Measurements from ENCODE around the gene PAM. TPM values are rescaled to one million over a fixed set of nuclear protein-coding genes. Genes with fewer than 3 reads are reported as not detected.

Gene PAM
- total RNA-seq, 1 experiment from 2014 or later = 60.3 TPM

GRCh38 chr5:102787134-102787533 lies 32.0 kb downstream of the PAM start:
- no peak for TF ChIP-seq CTCF (IDR thresholded peaks at IDR 0.05; ENCODE audit: unreplicated experiment)
- POLR2A ChIA-PET = interaction anchor here (0.6 to 1.4 kb wide), 2 partner anchors 12 to 28 kb away, joined by 3 read pairs; no protein-coding TSS in a partner anchor
- intact Hi-C loops (cut with micrococcal nuclease) = no loop called here
- CTCF ChIA-PET = interaction anchor here (1.3 to 1.6 kb wide), 2 partner anchors 106 to 185 kb away, joined by 3 to 5 read pairs; no protein-coding TSS in a partner anchor
- Mint-ChIP-seq H3K27me3 (ENCODE audit: insufficient read depth, unreplicated experiment) (no peaks in the 10 kb centered on the region), H3K4me1 (ENCODE audit: insufficient read depth, unreplicated experiment) (peaks cover 12% of the 10 kb centered on the region), H3K9me3 (ENCODE audit: unreplicated experiment) (peaks cover 15% of the 10 kb centered on the region), H3K36me3 (ENCODE audit: insufficient read depth, unreplicated experiment) (peaks cover 4% of the 10 kb centered on the region), H3K27ac (ENCODE audit: low read depth, unreplicated experiment) (no peak overlapping the region), H3K4me3 (ENCODE audit: unreplicated experiment) (no peak overlapping the region)
- no TSS peak for BruUV-seq (replicated peaks)
- DNase-seq (ENCODE audit: unreplicated experiment) = no peak

- ChIA-PET POLR2A (no interaction called here), CTCF (interaction anchor here (0.8 kb wide), 1 partner anchor 346 kb away, joined by 3 read pairs; no protein-coding TSS in a partner anchor)
- Mint-ChIP-seq H3K27ac (ENCODE audit: low read depth, unreplicated experiment) (no peak overlapping the region), H3K36me3 (ENCODE audit: insufficient read depth, unreplicated experiment) (no peaks in the 10 kb centered on the region), H3K4me1 (ENCODE audit: insufficient read depth, unreplicated experiment) (peaks cover 5% of the 10 kb centered on the region), H3K27me3 (ENCODE audit: insufficient read depth, unreplicated experiment) (no peaks in the 10 kb centered on the region), H3K4me3 (ENCODE audit: unreplicated experiment) (no peak overlapping the region), H3K9me3 (ENCODE audit: unreplicated experiment) (peaks cover 15% of the 10 kb centered on the region)
- no peak for TF ChIP-seq CTCF (IDR thresholded peaks at IDR 0.05; ENCODE audit: unreplicated experiment)
- intact Hi-C loops (cut with micrococcal nuclease) = no loop called here
- BruUV-seq (replicated peaks) = no TSS peak
- DNase-seq (ENCODE audit: unreplicated experiment) = no peak
Observed at GRCh38 chr5:102788788-102789187, 33.7 kb downstream of the PAM start.

- POLR2A ChIA-PET = no interaction called here
- no peaks in the 10 kb centered on the region for H3K27me3 Mint-ChIP-seq (ENCODE audit: insufficient read depth, unreplicated experiment)
- H3K4me3 Mint-ChIP-seq (ENCODE audit: unreplicated experiment) = no peak overlapping the region
- no peak overlapping the region for H3K27ac Mint-ChIP-seq (ENCODE audit: low read depth, unreplicated experiment)
- no peak for DNase-seq (ENCODE audit: unreplicated experiment)
- H3K9me3 Mint-ChIP-seq (ENCODE audit: unreplicated experiment) = peaks cover 9% of the 10 kb centered on the region
- TF ChIP-seq CTCF (IDR thresholded peaks at IDR 0.05; ENCODE audit: unreplicated experiment) = no peak
- CTCF ChIA-PET = interaction anchor here (1.3 kb wide), 1 partner anchor 10 kb away, joined by 4 read pairs; no protein-coding TSS in a partner anchor
- BruUV-seq (replicated peaks) = no TSS peak
- H3K4me1 Mint-ChIP-seq (ENCODE audit: insufficient read depth, unreplicated experiment) = peaks cover 5% of the 10 kb centered on the region
- intact Hi-C loops (cut with micrococcal nuclease) = no loop called here
- H3K36me3 Mint-ChIP-seq (ENCODE audit: insufficient read depth, unreplicated experiment) = no peaks in the 10 kb centered on the region
Observed at GRCh38 chr5:102789469-102789868, 34.4 kb downstream of the PAM start.

GRCh38 chr5:102790748-102791147 lies 35.6 kb downstream of the PAM start:
- BruUV-seq (replicated peaks) = no TSS peak
- Mint-ChIP-seq H3K9me3 (ENCODE audit: unreplicated experiment) (peaks cover under 1% of the 10 kb centered on the region), H3K27me3 (ENCODE audit: insufficient read depth, unreplicated experiment) (no peaks in the 10 kb centered on the region), H3K27ac (ENCODE audit: low read depth, unreplicated experiment) (no peak overlapping the region), H3K4me3 (ENCODE audit: unreplicated experiment) (no peak overlapping the region), H3K4me1 (ENCODE audit: insufficient read depth, unreplicated experiment) (peaks cover 5% of the 10 kb centered on the region), H3K36me3 (ENCODE audit: insufficient read depth, unreplicated experiment) (no peaks in the 10 kb centered on the region)
- ChIA-PET CTCF (interaction anchor here (0.9 to 1.3 kb wide), 2 partner anchors 9 to 249 kb away, joined by 3 to 4 read pairs; no protein-coding TSS in a partner anchor), POLR2A (no interaction called here)
- TF ChIP-seq CTCF (IDR thresholded peaks at IDR 0.05; ENCODE audit: unreplicated experiment) = no peak
- DNase-seq (ENCODE audit: unreplicated experiment) = no peak
- intact Hi-C loops (cut with micrococcal nuclease) = no loop called here
